Measurements from ENCODE around the gene USP16.

GRCh38 chr21:29052224-29052623, 27.8 kb downstream of the USP16 start:
- TF ChIP-seq POLR2A (IDR thresholded peaks at IDR 0.05; ENCODE audit: low read length) (no peak), KDM5A (IDR thresholded peaks at IDR 0.05) (no peak), CTCF (IDR thresholded peaks at IDR 0.05) (no peak), TFCP2L1 (CRISPR knock-in tag; IDR thresholded peaks at IDR 0.05) (no peak), BHLHE40 (IDR thresholded peaks at IDR 0.05; ENCODE audit: low read depth, low read length) (no peak), MYC (IDR thresholded peaks at IDR 0.05; ENCODE audit: borderline replicate concordance, low read length) (no peak), PHF8 (IDR thresholded peaks at IDR 0.05; ENCODE audit: borderline replicate concordance, low read depth) (no peak), CHD4 (IDR thresholded peaks at IDR 0.05; ENCODE audit: borderline replicate concordance) (no peak), CBX8 (IDR thresholded peaks at IDR 0.05) (no peak), ZFP36 (IDR thresholded peaks at IDR 0.05; ENCODE audit: borderline replicate concordance, partially characterized antibody) (no peak), SMC3 (IDR thresholded peaks at IDR 0.05) (no peak), RAD21 (conservative IDR thresholded peaks at IDR 0.05 in 1 of 2, IDR thresholded peaks at IDR 0.05 in 1 of 2) (no peak), JUN (IDR thresholded peaks at IDR 0.05) (no peak)
